Stimulated activated naive B cell treated with anti-CD40 and anti-IgM and Interleukin-4, amounts not matched to agents 10 μg/mL and 1 μg/mL and 100 μg/mL, for 72 hours (primary cell): ENCODE measurements around the gene CFAP126.
A peak's percentile ranks its signal among the peaks of the same experiment; 100 is the strongest.
"Not testable (repeated sequence)": the region's sequence is repeated elsewhere in the genome, so short reads cannot be mapped to it uniquely, and the experiment has no call there.

ENCODE experiments used
- ATAC-seq, 2 donors: fragments of 150-1000 bp; cut with Tn5 transposase; replicated peaks; 2 replicates each; pipeline ENCODE4 v1.10.0; 2021; ENCODE audit warnings: moderate library complexity in 1 of 2
- DNase-seq: peaks from one replicate; pipeline ENCODE4 v3.0.0; 2021
- H3K27ac Mint-ChIP-seq: one replicate; pipeline ENCODE4 v1.8.0; 2022; ENCODE audit warnings: mild to moderate bottlenecking, mixed read lengths
- H3K27me3 Mint-ChIP-seq, 2 donors: one replicate each; pipeline ENCODE4 v1.8.0; 2022; ENCODE audit warnings: mixed read lengths in 2 of 2
- H3K36me3 Mint-ChIP-seq, 2 donors: one replicate each; pipeline ENCODE4 v1.8.0; 2022; ENCODE audit warnings: mixed read lengths in 2 of 2, mild to moderate bottlenecking in 1 of 2
- H3K4me1 Mint-ChIP-seq, 2 donors: one replicate each; pipeline ENCODE4 v1.8.0; 2022; ENCODE audit warnings: mixed read lengths in 2 of 2, mild to moderate bottlenecking in 1 of 2
- H3K4me3 Mint-ChIP-seq, 2 donors: one replicate each; pipeline ENCODE4 v1.8.0; 2022; ENCODE audit warnings: mild to moderate bottlenecking in 2 of 2, mixed read lengths in 2 of 2, moderate library complexity in 1 of 2
- H3K9me3 Mint-ChIP-seq, 2 donors: one replicate each; pipeline ENCODE4 v1.8.0; 2022; ENCODE audit warnings: mixed read lengths in 2 of 2, mild to moderate bottlenecking in 1 of 2

Gene CFAP126, protein sequence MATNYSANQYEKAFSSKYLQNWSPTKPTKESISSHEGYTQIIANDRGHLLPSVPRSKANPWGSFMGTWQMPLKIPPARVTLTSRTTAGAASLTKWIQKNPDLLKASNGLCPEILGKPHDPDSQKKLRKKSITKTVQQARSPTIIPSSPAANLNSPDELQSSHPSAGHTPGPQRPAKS

DNA sequence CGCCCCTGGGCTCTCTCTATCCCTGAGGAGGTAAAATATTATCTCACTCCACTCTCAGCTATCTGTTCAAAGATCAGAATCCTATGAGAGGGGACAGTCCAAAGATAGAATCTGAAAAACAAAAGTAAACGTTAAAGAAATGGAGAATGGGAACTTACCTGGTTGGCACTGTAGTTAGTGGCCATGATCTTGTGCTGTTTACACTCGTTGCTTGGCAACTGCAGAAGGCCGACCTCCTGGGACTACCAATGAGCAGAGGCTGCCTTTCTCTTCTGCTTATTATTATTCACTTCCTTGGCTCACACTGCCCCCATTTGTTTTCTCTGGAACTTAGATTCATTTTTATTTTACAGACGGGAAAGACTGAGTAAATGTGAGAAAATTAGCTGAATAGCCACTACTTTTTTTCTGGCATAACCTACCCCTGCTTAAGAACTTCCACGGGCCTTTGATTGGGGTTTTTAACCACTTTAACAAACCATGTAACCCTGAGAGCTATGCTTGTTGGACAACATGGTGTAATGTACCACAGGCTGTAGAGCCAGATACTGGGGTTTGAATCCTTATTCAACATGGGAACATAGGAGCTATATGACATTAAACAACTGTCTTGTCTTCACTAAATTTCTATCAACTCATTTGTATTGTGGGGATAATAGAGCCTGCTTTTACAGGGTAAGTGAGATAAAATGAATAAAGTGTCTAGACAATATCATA lies at the start of gene CFAP126:
Gene CFAP126 (minus strand): TSS at position 193 of the 717 bp plus-strand sequence. CDS start 8 bp downstream, at position 185.
- H3K4me3 Mint-ChIP-seq = no peak within 1 kb of the TSS
- peaks cover 8 to 10% of the 10 kb centered on the region in 2 donors for H3K4me1 Mint-ChIP-seq

DNA sequence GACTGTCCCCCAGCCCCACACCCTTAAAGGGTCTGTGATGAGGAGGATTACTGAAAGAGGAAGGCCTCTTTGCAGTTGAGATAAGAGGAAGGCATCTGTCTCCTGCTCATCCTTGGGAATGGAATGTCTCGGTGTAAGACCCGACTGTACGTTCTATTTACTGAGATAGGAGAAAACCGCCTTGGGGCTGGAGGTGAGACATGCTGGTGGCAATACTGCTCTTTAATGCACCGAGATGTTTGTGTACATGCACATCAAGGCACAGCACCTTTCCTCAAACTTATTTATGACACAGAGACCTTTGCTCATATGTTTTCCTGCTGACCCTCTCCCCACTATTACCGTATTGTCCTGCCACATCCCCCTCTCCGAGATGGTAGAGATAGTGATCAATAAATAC lies 45.4 kb upstream of the CFAP126 start:
- H3K36me3 Mint-ChIP-seq, ATAC-seq, DNase-seq, H3K27me3 Mint-ChIP-seq, H3K9me3 Mint-ChIP-seq, H3K4me3 Mint-ChIP-seq, H3K27ac Mint-ChIP-seq: not testable (repeated sequence)
- H3K4me1 Mint-ChIP-seq = peaks cover 9 to 10% of the 10 kb centered on the region in 2 donors

More for the DNA sequence above, at the start of gene CFAP126:
- ATAC-seq = peak; percentile 100
- H3K27ac Mint-ChIP-seq = peak within 1 kb of the TSS; percentile 86
- no peaks in the 10 kb centered on the region for H3K9me3 Mint-ChIP-seq
- H3K27me3 Mint-ChIP-seq = no peaks in the 10 kb centered on the region
- peaks cover 28 to 30% of the 10 kb centered on the region in 2 donors for H3K36me3 Mint-ChIP-seq
- peak; percentile 63 for DNase-seq

DNA sequence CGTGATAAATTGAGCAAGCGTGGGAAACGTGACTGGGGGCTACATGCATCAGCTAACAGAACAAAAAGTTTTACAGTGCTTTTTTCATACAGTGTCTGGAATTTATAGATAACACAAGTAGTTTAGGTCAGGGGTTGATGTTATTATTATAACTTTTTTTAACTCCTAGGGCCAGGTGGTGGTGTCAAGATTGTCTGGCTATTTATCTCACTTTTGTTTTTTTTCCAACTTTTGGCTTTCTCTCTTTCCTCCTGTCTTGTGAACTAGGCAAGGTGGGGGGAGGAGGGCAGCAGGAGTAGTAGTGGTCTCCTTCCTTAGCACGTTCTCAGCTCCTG lies 42.9 kb upstream of the CFAP126 start:
- DNase-seq, H3K4me3 Mint-ChIP-seq, H3K27ac Mint-ChIP-seq, ATAC-seq, H3K9me3 Mint-ChIP-seq, H3K27me3 Mint-ChIP-seq, H3K36me3 Mint-ChIP-seq: not testable (repeated sequence)
- H3K4me1 Mint-ChIP-seq = peaks cover 9 to 10% of the 10 kb centered on the region in 2 donors

DNA sequence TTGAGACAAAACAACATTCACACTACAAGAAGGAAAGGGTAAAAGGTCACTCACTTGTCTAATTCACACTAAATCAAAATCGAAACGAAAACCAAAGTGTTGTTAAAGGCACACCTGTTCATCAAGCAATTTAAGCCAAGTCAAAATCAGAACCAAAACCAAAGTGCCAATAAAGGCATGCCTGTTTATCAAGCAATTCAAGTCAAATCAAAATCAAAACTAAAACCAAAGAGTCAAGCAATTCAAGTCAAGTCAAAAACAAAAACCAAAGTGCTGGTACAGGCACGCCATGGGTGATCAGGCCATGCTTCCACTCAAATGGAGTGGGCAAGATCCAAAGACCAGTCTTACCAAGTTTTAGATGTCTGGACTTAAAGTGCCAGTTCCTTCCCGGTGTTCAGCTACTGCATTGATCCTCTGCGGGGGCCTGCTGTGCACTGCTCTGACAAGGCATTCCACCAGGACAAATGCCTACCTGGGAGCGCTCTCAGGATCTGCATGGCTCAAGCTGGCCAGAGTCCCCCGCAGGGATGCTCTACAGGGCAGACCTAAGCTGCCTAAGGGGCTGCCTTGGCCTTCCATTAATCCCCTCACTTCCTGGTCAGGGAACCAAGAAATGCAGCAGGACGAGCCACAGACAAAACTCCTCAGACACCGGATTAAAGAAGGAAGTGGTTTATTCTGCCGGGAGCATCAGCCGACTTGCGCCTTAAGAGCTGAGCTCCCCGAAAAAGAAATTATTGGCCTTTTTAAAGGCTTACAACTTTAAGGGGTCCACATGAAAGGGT lies 42.4 kb upstream of the CFAP126 start:
- ATAC-seq, H3K9me3 Mint-ChIP-seq, H3K27me3 Mint-ChIP-seq, DNase-seq, H3K36me3 Mint-ChIP-seq: not testable (repeated sequence)
- peak overlapping the region in 1 of 2 donors; percentile 29 for H3K4me3 Mint-ChIP-seq
- H3K27ac Mint-ChIP-seq = peak overlapping the region; percentile 38
- peaks cover 9 to 10% of the 10 kb centered on the region in 2 donors for H3K4me1 Mint-ChIP-seq

DNA sequence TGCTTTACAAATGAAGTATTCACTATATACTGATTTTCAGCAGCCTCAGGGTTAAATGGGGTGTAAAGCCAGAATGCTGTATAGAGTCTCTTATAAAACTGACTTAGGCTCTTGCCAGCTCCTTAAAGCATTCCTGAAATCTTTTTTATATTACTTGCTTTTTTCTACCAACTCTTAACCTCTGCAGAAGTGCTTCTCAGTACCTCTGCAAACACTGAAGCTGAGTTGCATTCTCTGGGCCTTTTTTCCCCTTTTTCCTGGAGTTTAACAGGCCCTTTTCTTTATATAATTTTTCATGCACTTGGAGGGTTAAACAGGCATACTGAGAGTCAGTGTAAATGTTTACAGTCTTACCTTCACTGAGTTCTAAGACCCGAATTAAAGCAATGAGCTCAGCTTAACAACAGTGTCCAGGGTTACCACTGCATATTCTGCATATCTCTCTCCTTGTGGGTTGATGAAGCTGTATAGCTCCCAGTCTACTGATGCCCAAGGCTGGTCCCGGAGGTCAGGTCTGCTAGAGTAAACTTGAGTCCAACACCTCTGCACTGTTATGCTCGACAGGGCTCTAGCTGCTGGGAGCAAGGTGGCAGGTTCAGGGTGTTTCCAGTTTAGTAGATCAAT lies 40.9 kb upstream of the CFAP126 start:
- H3K4me3 Mint-ChIP-seq = no peak overlapping the region
- ATAC-seq = no peak
- peaks cover 10 to 15% of the 10 kb centered on the region in 2 donors for H3K4me1 Mint-ChIP-seq
- peaks cover 2 to 3% of the 10 kb centered on the region in 2 donors for H3K36me3 Mint-ChIP-seq
- no peaks in the 10 kb centered on the region for H3K9me3 Mint-ChIP-seq
- DNase-seq = no peak
- no peak overlapping the region for H3K27ac Mint-ChIP-seq
- peaks cover 0 to 7% of the 10 kb centered on the region in 2 donors for H3K27me3 Mint-ChIP-seq

DNA sequence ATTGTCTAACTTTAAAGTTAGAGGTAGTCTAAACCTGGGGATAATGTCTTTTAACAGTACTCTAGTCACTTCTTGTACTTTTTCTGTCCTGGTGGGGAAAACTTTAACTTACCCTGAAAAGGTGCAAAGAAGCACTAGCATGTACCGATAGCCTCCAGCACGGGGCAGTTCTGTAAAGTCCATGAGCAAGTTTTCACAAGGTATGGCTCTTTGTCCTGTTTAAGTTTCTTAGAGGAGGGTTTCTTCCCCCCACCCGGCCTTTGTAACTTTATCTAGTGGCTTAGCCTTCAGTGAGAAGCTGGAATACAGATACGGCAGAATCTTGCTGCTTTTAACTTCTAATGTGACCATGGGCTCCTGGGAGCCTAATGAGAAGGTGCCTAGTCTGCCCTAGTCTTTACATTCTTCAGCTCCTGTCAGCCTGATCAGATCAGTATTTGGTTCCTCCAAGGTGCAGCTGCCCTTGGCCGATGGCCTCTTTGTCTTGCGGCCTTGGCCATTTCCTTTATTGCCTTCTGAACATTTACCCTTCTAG lies 39.8 kb upstream of the CFAP126 start:
- H3K27ac Mint-ChIP-seq = no peak overlapping the region
- H3K36me3 Mint-ChIP-seq = peaks cover 2 to 3% of the 10 kb centered on the region in 2 donors
- H3K9me3 Mint-ChIP-seq = no peaks in the 10 kb centered on the region
- H3K27me3 Mint-ChIP-seq = peaks cover 0 to 8% of the 10 kb centered on the region in 2 donors
- DNase-seq (no peak), ATAC-seq (no peak)
- peaks cover 12 to 15% of the 10 kb centered on the region in 2 donors for H3K4me1 Mint-ChIP-seq
- no peak overlapping the region for H3K4me3 Mint-ChIP-seq

DNA sequence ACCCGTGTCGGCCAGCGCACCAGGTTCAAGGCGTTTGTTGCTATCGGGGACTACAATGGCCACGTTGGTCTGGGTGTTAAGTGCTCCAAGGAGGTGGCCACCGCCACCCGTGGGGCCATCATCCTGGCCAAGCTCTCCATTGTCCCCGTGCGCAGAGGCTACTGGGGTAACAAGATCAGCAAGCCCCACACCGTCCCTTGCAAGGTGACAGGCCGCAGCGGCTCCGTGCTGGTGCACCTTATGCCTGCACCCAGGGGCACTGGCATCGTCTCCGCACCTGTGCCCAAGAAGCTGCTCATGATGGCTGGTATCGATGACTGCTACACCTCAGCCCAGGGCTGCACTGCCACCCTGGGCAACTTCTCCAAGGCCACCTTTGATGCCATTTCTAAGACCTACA lies 38.9 kb upstream of the CFAP126 start:
- not testable (repeated sequence) for H3K9me3 Mint-ChIP-seq, H3K27ac Mint-ChIP-seq, DNase-seq, H3K27me3 Mint-ChIP-seq, H3K4me3 Mint-ChIP-seq, ATAC-seq, H3K36me3 Mint-ChIP-seq
- peaks cover 12 to 15% of the 10 kb centered on the region in 2 donors for H3K4me1 Mint-ChIP-seq

DNA sequence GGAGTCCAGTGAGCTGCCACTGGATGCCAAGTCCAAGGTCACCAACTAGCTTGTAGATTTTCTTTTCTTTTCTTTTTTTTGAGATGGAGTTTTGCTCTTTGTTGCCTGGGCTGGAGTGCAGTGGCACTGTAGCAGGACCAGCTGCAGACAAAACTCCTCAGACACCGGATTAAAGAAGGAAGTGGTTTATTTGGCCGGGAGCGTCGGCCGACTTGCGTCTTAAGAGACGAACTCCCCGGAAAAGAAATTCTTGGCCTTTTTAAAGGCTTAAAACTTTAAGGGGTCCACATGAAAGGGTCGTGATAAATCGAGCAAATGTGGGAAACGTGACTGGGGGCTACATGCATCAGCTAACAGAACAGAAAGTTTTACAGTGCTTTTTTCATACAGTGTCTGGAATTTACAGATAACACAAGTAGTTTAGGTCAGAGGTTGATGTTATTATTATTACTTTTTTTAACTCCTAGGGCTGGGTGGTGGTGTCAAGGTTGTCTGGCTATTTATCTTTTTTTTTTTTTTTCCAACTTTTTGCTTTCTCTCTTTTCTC lies 36.4 kb upstream of the CFAP126 start:
- peak overlapping the region in 1 of 2 donors; percentile 18 for H3K4me3 Mint-ChIP-seq
- DNase-seq = no peak
- H3K4me1 Mint-ChIP-seq = peaks cover 16 to 28% of the 10 kb centered on the region in 2 donors
- H3K27me3 Mint-ChIP-seq = peaks cover 0 to 11% of the 10 kb centered on the region in 2 donors
- H3K27ac Mint-ChIP-seq = no peak overlapping the region
- no peak for ATAC-seq
- H3K36me3 Mint-ChIP-seq = peaks cover 4 to 10% of the 10 kb centered on the region in 2 donors
- no peaks in the 10 kb centered on the region for H3K9me3 Mint-ChIP-seq

DNA sequence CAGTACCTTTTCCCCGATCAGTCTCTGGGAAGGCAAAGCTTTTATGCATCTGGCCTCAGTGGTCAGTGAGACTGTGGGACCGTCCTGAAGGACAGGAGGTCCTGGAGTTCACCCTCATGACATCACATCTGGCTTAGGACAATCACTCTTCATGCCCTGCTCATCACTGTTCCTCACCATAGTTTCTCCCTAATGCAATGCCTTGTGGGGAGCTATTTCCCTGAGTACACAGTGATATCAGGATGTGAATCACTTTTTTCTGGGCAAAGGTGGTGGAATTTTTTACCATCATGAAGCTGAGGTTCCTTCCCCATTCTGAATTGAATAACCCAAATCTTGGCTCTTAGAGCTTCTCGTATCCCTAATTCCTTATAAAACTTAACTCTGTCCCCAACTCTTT lies 34.8 kb upstream of the CFAP126 start:
- DNase-seq (no peak), ATAC-seq (no peak)
- Mint-ChIP-seq H3K27ac (no peak overlapping the region), H3K27me3 (peaks cover 0 to 11% of the 10 kb centered on the region in 2 donors), H3K4me3 (no peak overlapping the region), H3K9me3 (no peaks in the 10 kb centered on the region), H3K4me1 (peaks cover 17 to 31% of the 10 kb centered on the region in 2 donors), H3K36me3 (peaks cover 4 to 12% of the 10 kb centered on the region in 2 donors)

DNA sequence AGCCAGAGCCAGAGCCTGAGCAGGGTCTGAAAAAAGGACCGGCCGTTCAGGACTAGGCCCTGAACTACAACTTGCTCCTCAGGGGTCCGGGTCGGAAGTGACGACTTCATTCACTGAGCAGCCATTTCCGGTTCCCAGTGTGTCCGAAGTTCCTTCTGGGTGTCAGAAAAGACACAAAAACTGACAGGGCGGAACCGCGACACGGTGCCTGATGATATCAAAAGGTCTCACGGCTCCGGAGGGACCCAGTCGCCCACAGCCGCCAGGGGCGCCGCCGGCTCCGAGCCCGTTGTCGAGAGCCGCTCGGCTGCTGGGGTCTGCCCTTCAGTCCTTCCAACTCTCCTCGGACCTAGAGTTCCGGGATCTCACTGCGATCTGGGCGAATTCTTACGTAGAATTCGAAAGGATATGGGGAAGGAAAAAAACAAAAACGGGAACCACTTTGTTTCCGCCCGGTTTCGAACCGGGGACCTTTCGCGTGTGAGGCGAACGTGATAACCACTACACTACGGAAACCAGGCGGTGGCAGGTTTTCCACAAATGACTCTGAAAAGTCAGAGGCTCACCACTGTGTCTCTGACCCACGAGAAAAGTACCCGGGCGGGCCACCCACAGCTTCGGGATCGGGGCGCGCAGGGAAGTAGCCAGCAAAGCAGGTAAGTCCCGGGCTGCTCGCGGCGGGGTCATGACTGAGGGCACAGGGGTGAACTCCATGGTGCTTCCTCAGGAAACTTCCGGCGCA lies 31.8 kb upstream of the CFAP126 start:
- DNase-seq = peak; percentile 90
- Mint-ChIP-seq H3K4me1 (peaks cover 17 to 31% of the 10 kb centered on the region in 2 donors), H3K27ac (peak overlapping the region; percentile 99), H3K36me3 (peaks cover 4 to 12% of the 10 kb centered on the region in 2 donors), H3K9me3 (no peaks in the 10 kb centered on the region), H3K27me3 (peaks cover 0 to 11% of the 10 kb centered on the region in 2 donors), H3K4me3 (peak overlapping the region; percentile 92 to 96)
- ATAC-seq = peak; percentile 87 to 88

DNA sequence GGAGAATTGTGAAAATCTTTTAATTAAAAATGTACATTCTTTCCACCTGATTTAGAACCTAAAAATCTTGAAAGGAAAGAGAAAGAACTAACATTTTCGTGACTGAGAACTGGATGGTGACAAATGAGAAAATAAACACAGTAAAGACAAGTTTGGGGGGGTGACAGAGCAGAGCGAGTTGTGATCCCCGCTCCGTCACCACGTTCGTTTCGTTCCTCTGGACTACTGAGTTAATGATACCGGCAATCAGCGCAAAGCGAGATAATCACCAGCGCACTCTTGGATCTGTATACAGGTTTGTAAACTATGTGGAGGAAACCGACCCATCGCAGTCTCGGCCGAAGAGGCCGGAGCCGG lies 31.2 kb upstream of the CFAP126 start:
- Mint-ChIP-seq H3K9me3 (no peaks in the 10 kb centered on the region), H3K4me1 (peaks cover 17 to 27% of the 10 kb centered on the region in 2 donors)

DNA sequence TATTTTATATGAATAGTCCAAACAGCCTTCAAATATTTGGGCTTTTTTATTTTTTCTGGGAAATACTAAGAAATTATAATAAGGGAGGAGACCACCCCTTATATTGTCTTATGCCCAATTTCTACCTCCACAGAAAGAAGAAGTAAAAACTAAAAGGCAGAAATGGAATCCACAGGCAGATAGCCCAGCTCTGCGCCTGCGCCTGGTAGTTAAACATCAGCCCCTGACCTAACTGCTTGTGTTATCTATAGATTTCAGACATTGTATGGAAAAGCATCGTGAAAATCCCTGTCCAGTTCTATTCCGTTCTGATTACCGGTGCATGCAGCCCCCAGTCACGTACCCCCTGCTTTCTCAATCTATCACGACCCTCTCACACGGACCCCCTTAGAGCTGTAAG lies 29.4 kb upstream of the CFAP126 start:
- Mint-ChIP-seq H3K36me3 (peaks cover 4 to 12% of the 10 kb centered on the region in 2 donors), H3K4me1 (peaks cover 19 to 41% of the 10 kb centered on the region in 2 donors)
- not testable (repeated sequence) for H3K9me3 Mint-ChIP-seq, ATAC-seq, DNase-seq, H3K27ac Mint-ChIP-seq, H3K27me3 Mint-ChIP-seq, H3K4me3 Mint-ChIP-seq

More for the DNA sequence above, 31.2 kb upstream of the CFAP126 start:
- DNase-seq (no peak), ATAC-seq (peak; percentile 2 to 11)
- Mint-ChIP-seq H3K4me3 (peak overlapping the region; percentile 92 to 96), H3K27me3 (peaks cover 0 to 7% of the 10 kb centered on the region in 2 donors), H3K27ac (peak overlapping the region; percentile 99), H3K36me3 (peaks cover 4 to 12% of the 10 kb centered on the region in 2 donors)

DNA sequence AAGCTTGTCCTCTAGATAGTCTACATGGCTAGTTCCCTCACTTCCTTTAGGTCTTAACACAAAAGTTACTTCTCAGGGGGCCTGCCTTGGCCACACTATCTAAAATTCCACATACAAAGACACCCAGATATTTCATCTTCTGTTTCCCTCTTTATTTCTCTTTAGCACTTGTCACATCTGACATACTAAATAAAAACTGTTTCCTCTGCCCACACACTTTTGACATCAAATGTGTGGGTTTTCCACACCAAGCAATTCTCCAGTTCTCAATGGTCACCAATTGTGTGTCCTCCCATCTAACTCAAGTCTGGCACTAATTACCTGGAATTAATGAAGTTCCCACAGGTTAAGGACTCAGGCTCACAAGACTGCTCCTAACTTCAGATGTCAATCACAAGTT lies 25.5 kb upstream of the CFAP126 start:
- Mint-ChIP-seq H3K27ac (no peak overlapping the region), H3K36me3 (no peaks in the 10 kb centered on the region)

More for the DNA sequence above, 25.5 kb upstream of the CFAP126 start:
- H3K9me3 Mint-ChIP-seq = no peaks in the 10 kb centered on the region
- peaks cover 11 to 27% of the 10 kb centered on the region in 2 donors for H3K4me1 Mint-ChIP-seq
- H3K4me3 Mint-ChIP-seq = no peak overlapping the region
- no peaks in the 10 kb centered on the region for H3K27me3 Mint-ChIP-seq
- no peak for ATAC-seq
- DNase-seq = no peak
